Fibroblast of villous mesenchyme (primary cell): ENCODE results near the gene GJC3. TPM values are rescaled to one million over a fixed set of nuclear protein-coding genes. Genes with fewer than 3 reads are reported as not detected.

Source experiments
- DNase-seq: peaks from one replicate; pipeline ENCODE4 v3.0.0-alpha.2; 2010; ENCODE audit warnings: low read depth
- H3K4me3 ChIP-seq: 2 replicates; pipeline ENCODE4 v1.5.1; 2011; ENCODE audit warnings: low read depth, mild to moderate bottlenecking, low read length
- CTCF ChIP-seq: IDR thresholded peaks from 2 replicates; pipeline ENCODE4 v1.5.1; 2012; ENCODE audit warnings: low read depth, mild to moderate bottlenecking, low read length; ENCODE audit not compliant: insufficient read depth
- total RNA-seq: library from RNA; depleted of rRNA; stranded (reverse); fragments of >200 nt; gene quantifications from 2 replicates; pipeline ENCODE4 v1.2.3, GENCODE V29; 2012

GJC3 gene
- total RNA-seq, 1 donor = not detected

- H3K4me3 ChIP-seq = no peak overlapping the region
- TF ChIP-seq CTCF = no peak
- DNase-seq = no peak
Measured at GRCh38 chr7:99928188-99928587, 1.2 kb downstream of the GJC3 start.

GRCh38 chr7:99927536-99927935, 1.9 kb downstream of the GJC3 start:
- no peak overlapping the region for H3K4me3 ChIP-seq
- no peak for DNase-seq
- TF ChIP-seq CTCF = no peak

GRCh38 chr7:99926321-99926720, 3.1 kb downstream of the GJC3 start:
- no peak for DNase-seq
- TF ChIP-seq CTCF = no peak
- no peak overlapping the region for H3K4me3 ChIP-seq

- H3K4me3 ChIP-seq = no peak overlapping the region
- DNase-seq = no peak
- TF ChIP-seq CTCF = no peak
Measured at GRCh38 chr7:99923200-99923599, 6.2 kb downstream of the GJC3 start.

- H3K4me3 ChIP-seq = peak overlapping the region; percentile 82
- DNase-seq = no peak
- TF ChIP-seq CTCF = no peak
Measured at GRCh38 chr7:99920149-99920548, 9.3 kb downstream of the GJC3 start.

- no peak for DNase-seq
- H3K4me3 ChIP-seq = peak overlapping the region; percentile 82
- no peak for TF ChIP-seq CTCF
Measured at GRCh38 chr7:99919814-99920112, 9.7 kb downstream of the GJC3 start.

- peak; percentile 95 for DNase-seq
- TF ChIP-seq CTCF = no peak
- peak within 1 kb of the TSS; percentile 82 for H3K4me3 ChIP-seq
Measured at GRCh38 chr7:99918959-99919813, 10.2 kb downstream of the GJC3 start, which contains the start of gene TRIM4. Gene TRIM4, minus strand, starts transcription at chr7:99919530. Its CDS starts 129 bp downstream, at chr7:99919401.
